ENCODE results near the gene SIDT2.

SIDT2 gene

DNA sequence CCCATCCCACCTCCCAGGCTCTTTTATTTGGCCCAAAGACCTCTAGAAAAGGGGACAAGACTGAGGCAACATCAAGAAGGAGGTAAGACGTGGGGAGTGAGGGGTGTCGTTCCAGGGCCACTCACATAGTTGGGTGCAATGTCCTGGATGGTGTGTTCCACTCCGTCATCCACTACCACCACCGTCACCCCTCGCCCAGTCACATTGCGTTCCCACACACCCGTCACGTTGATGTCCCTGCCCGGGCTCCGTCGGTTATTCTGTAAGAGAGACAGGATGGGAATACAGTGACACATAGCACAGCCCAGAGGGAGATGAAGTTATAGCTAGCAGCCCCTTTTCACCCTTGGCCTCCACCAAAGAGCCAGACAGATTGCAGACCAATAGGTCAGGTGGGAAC, 49.5 kb downstream of the SIDT2 start:
- no peak overlapping the region for H3K4me3 ChIP-seq (ENCODE audit: low read length)
- no peak overlapping the region for H3K27ac ChIP-seq (ENCODE audit: low read depth, low read length)
- H3K36me3 ChIP-seq (ENCODE audit: insufficient read depth, low read length), result peaks cover 53% of the 10 kb centered on the region
- no peak overlapping the region for H3K9ac ChIP-seq (ENCODE audit: low read depth, low read length)
- 94% methylated on average over 11 of the region's 11 CpGs for WGBS
- no peaks in the 10 kb centered on the region for H3K9me3 ChIP-seq (ENCODE audit: insufficient read depth, low read depth, low read length)
- H3K4me1 ChIP-seq (ENCODE audit: insufficient read depth, low read length), result peaks cover 8% of the 10 kb centered on the region
- no peaks in the 10 kb centered on the region for H3K27me3 ChIP-seq (ENCODE audit: insufficient read depth, low read length)

DNA sequence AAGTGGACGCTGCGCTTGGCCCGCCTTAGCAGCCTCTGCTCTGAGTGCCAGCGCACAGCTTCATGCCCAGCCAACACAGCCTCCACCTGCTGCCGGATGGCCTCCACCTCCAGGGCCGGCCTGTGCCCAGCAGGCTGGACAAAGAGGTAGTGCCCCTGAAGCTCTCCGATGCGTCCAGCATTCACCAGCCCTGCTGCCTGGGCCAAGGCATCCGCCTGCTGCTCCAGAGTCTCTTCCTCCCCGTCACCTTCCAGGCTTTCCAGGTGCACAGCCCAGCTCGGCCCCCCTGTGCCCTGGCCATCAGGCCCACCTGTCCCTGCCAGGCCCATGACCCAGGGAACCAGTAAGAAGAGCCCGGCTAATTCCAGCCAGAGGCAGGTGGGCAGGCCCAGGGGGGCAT, 50.9 kb downstream of the SIDT2 start:
- H3K9me3 ChIP-seq (ENCODE audit: insufficient read depth, low read depth, low read length), result no peaks in the 10 kb centered on the region
- no peak overlapping the region for H3K9ac ChIP-seq (ENCODE audit: low read depth, low read length)
- 92% methylated on average over 12 of the region's 12 CpGs for WGBS
- peaks cover 16% of the 10 kb centered on the region for H3K4me1 ChIP-seq (ENCODE audit: insufficient read depth, low read length)
- H3K36me3 ChIP-seq (ENCODE audit: insufficient read depth, low read length), result peaks cover 42% of the 10 kb centered on the region
- H3K27me3 ChIP-seq (ENCODE audit: insufficient read depth, low read length), result no peaks in the 10 kb centered on the region
- no peak overlapping the region for H3K27ac ChIP-seq (ENCODE audit: low read depth, low read length)
- no peak overlapping the region for H3K4me3 ChIP-seq (ENCODE audit: low read length)

DNA sequence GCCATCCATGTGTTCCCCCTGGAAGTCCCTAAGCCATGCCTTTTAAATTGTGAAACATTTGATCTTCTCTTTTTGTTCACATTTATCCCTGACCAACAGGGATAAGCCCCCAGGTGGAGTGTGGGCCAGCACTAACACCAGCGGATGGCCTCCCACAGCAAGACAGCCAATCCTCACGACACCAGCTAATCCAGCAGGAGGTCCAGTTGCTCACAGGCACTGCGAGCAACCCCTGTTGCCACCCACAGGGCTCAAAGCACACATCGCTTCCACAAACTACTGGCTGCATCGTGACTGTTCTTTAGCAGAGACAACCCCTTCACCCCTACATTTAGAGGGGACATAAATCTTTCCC, 51.4 kb downstream of the SIDT2 start:
- H3K4me1 ChIP-seq (ENCODE audit: insufficient read depth, low read length), result peaks cover 16% of the 10 kb centered on the region
- H3K36me3 ChIP-seq (ENCODE audit: insufficient read depth, low read length), result peaks cover 45% of the 10 kb centered on the region
- no peak overlapping the region for H3K4me3 ChIP-seq (ENCODE audit: low read length)
- 90% methylated on average over 5 of the region's 5 CpGs for WGBS
- H3K9ac ChIP-seq (ENCODE audit: low read depth, low read length), result no peak overlapping the region
- H3K9me3 ChIP-seq (ENCODE audit: insufficient read depth, low read depth, low read length), result no peaks in the 10 kb centered on the region
- H3K27ac ChIP-seq (ENCODE audit: low read depth, low read length), result no peak overlapping the region
- H3K27me3 ChIP-seq (ENCODE audit: insufficient read depth, low read length), result no peaks in the 10 kb centered on the region

DNA sequence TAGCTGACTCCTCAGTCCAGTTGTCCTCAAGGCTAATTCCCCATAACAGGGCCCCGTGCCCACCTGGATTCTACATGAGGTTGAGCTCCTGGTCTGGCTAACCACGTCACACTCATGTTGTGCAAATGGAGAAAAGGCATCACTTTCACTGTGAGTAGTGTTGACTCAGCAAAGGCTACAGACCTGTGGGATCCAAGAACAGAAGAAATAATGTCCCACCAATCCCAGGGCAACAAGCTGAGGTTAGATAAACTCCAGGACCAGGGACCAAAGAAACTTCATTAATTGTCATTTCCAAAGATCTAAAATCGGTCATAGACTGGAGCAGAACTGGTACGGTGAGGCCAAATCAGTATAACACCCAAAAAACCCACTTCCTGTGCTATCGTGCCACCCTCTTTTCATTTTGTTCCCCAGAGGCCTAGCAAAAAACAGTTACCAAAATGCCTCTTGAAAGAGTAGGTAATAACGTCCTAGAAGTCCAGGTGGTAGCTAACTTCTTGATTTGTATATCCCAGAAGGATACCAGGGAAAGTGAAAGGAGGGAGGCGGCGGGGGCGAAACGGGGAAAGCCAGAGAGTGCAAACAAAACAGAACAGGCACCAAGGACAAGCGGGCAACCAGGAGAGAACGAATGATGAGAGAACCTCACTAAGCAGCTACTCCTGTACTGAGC, 51.9 kb downstream of the SIDT2 start:
- Histone ChIP-seq H3K9ac (ENCODE audit: low read depth, low read length) (peak overlapping the region; percentile 81; the same call in 1 of the 2 replicates), H3K4me1 (ENCODE audit: insufficient read depth, low read length) (peaks cover 16% of the 10 kb centered on the region), H3K9me3 (ENCODE audit: insufficient read depth, low read depth, low read length) (no peaks in the 10 kb centered on the region), H3K4me3 (ENCODE audit: low read length) (peak overlapping the region; percentile 99; the same call in 1 of the 2 replicates), H3K27me3 (ENCODE audit: insufficient read depth, low read length) (no peaks in the 10 kb centered on the region), H3K27ac (ENCODE audit: low read depth, low read length) (no peak overlapping the region), H3K36me3 (ENCODE audit: insufficient read depth, low read length) (peaks cover 43% of the 10 kb centered on the region)
- WGBS, result 86% methylated on average over 12 of the region's 12 CpGs

DNA sequence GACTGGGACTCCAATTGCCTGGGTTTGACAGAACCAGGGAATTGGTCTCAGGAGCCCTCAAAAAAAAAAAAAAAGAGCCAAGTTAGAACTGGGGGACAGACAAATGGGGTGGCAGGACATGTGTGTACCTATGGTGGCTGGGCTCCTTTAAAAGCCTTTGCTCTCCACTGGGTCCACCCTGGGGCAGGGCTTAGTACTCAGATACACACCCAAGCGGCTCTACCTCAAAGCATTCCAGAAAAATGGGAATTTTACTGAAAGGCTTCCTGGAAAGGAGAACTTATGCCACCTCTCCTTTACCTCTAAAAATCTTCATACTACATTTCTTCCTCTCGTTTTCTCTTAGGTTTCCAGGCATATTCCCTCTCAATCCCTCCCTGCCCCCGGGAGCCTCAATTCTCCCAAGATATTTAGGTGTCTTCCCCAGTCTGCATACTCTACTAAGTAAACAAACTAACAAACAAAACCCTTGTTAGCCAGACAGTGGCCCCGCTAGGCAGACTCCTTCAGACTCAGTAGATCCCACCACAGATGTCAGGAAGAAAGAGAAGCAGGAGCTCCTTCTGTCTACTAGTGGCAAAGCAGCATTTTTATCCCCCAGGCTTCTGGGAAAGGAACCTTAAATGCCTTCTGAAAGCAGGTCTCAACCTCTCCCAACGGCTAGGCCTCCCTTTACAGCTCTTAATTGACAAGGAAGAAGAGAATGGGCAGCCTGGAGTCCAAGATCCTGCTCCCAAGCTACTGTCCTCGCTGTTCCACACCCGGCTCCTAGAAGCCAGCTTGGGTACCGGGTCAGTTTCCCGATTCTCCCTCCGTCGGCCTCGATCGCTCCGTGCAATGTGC, 52.7 kb downstream of the SIDT2 start:
- Histone ChIP-seq H3K4me1 (ENCODE audit: insufficient read depth, low read length) (peaks cover 16% of the 10 kb centered on the region), H3K9ac (ENCODE audit: low read depth, low read length) (peak overlapping the region; percentile 81), H3K27me3 (ENCODE audit: insufficient read depth, low read length) (no peaks in the 10 kb centered on the region), H3K9me3 (ENCODE audit: insufficient read depth, low read depth, low read length) (no peaks in the 10 kb centered on the region), H3K27ac (ENCODE audit: low read depth, low read length) (peak overlapping the region; percentile 31; the same call in 1 of the 2 replicates), H3K36me3 (ENCODE audit: insufficient read depth, low read length) (peaks cover 39% of the 10 kb centered on the region), H3K4me3 (ENCODE audit: low read length) (peak overlapping the region; percentile 99)
- WGBS, result 15% methylated on average over 14 of the region's 14 CpGs

DNA sequence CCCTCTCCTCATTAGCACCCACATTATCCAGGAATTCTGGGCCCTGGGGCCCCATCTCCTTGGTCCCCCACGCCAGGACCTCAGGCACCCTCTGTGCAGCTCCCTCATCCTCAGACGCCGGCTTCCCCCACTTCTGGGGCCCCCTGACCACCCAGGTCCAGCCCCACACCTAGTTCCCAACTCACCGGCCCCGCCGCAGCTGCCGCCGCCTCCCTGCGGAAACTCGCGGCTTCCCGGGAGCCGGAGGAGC, 53.2 kb downstream of the SIDT2 start, which contains the start of gene PCSK7:
PCSK7 (minus strand) TSS at position 232 of the 250 bp plus-strand sequence. CDS start 2,229 bp downstream, outside the sequence.
- 0% methylated on average over 13 of the region's 13 CpGs for WGBS
- H3K27me3 ChIP-seq (ENCODE audit: insufficient read depth, low read length), result no peaks in the 10 kb centered on the region
- H3K9me3 ChIP-seq (ENCODE audit: insufficient read depth, low read depth, low read length), result no peaks in the 10 kb centered on the region
- peak within 1 kb of the TSS; percentile 86 for H3K9ac ChIP-seq (ENCODE audit: low read depth, low read length)
- peak within 1 kb of the TSS; percentile 73; the same call in 1 of the 2 replicates for H3K27ac ChIP-seq (ENCODE audit: low read depth, low read length)
- H3K4me3 ChIP-seq (ENCODE audit: low read length), result peak within 1 kb of the TSS; percentile 99
- peaks cover 16% of the 10 kb centered on the region for H3K4me1 ChIP-seq (ENCODE audit: insufficient read depth, low read length)
- peaks cover 42% of the 10 kb centered on the region for H3K36me3 ChIP-seq (ENCODE audit: insufficient read depth, low read length)

DNA sequence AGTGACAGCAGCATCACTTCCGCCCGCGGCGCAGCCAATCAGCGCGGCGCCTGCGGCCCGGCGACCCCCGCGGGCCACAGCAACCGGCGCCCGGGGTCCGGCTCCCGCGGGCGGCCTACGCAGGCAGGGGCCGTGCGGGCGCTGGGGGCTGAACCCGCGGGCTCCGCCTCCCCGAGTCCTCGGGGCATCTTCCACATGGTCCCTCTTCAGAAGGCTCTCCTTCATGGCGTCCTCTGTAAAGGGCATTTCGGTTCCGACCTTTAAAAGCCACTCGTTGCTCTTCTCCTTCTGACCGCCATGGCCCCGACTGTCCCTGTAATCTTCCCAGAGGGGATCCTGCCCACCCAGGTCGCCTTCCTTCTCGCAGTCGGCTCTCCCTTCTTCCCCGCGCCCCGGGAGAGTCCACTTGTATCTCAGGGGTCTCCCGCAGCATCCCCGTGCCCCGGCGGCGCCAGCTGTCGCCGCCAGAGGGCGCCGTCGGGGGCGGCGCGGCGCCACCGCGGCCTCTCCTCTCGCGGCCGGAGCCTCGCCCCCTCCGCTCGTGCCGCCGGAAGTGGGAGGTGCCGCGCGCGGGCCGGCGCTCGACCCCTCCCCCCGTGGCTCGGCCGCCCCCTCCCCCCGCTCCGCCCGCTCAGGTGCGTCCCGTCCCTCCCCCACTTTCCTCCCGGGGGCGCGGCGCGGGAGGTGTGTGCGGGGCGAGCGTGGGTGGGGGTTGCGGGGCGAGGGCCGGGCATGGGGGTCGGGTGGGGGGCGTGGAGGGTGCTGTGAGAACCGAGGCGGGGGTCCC, 53.7 kb downstream of the SIDT2 start, which contains the start of gene RNF214:
RNF214 (plus strand) TSS at position 580 of the 787 bp plus-strand sequence. CDS start 1,602 bp downstream, outside the sequence.
- peak within 1 kb of the TSS; percentile 99 for H3K4me3 ChIP-seq (ENCODE audit: low read length)
- H3K27ac ChIP-seq (ENCODE audit: low read depth, low read length), result peak within 1 kb of the TSS; percentile 73; the same call in 1 of the 2 replicates
- peaks cover 16% of the 10 kb centered on the region for H3K4me1 ChIP-seq (ENCODE audit: insufficient read depth, low read length)
- under 1% methylated on average over 64 of the region's 94 CpGs for WGBS
- H3K9ac ChIP-seq (ENCODE audit: low read depth, low read length), result peak within 1 kb of the TSS; percentile 86
- H3K36me3 ChIP-seq (ENCODE audit: insufficient read depth, low read length), result peaks cover 38% of the 10 kb centered on the region
- no peaks in the 10 kb centered on the region for H3K9me3 ChIP-seq (ENCODE audit: insufficient read depth, low read depth, low read length)
- no peaks in the 10 kb centered on the region for H3K27me3 ChIP-seq (ENCODE audit: insufficient read depth, low read length)

DNA sequence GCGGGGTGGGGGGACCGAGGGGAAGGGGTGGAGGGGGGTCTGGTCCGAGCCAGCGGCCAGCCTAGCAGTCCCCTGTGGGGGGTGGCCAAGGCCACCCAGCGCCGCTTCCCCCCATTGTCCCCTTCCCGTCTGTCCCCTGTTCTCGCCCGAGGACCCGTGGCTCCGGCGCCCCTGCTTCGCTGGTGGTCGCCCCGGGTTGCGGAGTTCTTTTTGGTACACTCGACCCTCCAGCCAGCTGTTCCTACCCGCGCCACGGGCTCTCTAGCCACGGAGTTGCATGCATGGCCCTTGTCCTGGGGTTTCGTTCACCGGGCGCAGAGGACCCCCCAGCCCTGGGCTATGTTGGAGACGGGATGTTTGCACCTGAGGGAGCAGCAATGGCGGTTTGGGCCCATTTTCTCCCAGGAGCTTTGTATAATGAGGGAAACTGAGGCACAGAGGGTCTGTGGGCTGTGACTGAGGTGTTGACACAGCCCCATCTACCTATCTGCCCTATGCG, 54.4 kb downstream of the SIDT2 start:
- Histone ChIP-seq H3K27ac (ENCODE audit: low read depth, low read length) (peak overlapping the region; percentile 53; the same call in 1 of the 2 replicates), H3K27me3 (ENCODE audit: insufficient read depth, low read length) (no peaks in the 10 kb centered on the region), H3K36me3 (ENCODE audit: insufficient read depth, low read length) (peaks cover 34% of the 10 kb centered on the region), H3K4me3 (ENCODE audit: low read length) (peak overlapping the region; percentile 88), H3K9me3 (ENCODE audit: insufficient read depth, low read depth, low read length) (no peaks in the 10 kb centered on the region), H3K4me1 (ENCODE audit: insufficient read depth, low read length) (peaks cover 16% of the 10 kb centered on the region), H3K9ac (ENCODE audit: low read depth, low read length) (peak overlapping the region; percentile 86)
- WGBS, result under 1% methylated on average over 24 of the region's 27 CpGs

DNA sequence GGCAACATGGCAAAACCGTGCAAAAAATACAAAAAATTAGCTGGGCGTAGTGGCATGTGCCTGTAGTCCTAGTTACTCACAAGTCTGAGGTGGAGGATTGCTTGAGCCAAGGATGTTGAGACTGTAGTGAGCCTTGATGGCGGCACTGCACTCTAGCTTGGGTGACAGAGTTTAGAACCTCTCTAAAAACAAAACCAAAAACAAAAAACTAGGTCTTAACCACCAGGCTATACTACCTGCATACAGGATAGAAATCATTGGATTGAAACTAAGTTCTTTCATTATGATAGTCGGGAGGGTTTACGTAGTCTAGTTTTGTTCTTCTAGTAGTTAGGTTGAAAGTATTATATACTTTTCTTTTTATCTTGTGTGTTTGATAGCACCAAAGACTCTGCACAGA, 59.7 kb downstream of the SIDT2 start:
- Histone ChIP-seq H3K9me3 (ENCODE audit: insufficient read depth, low read depth, low read length) (no peaks in the 10 kb centered on the region), H3K4me1 (ENCODE audit: insufficient read depth, low read length) (peaks cover 7% of the 10 kb centered on the region; the same call in 1 of the 2 replicates), H3K27me3 (ENCODE audit: insufficient read depth, low read length) (no peaks in the 10 kb centered on the region), H3K36me3 (ENCODE audit: insufficient read depth, low read length) (peaks cover 55% of the 10 kb centered on the region), H3K9ac (ENCODE audit: low read depth, low read length) (no peak overlapping the region), H3K4me3 (ENCODE audit: low read length) (no peak overlapping the region), H3K27ac (ENCODE audit: low read depth, low read length) (no peak overlapping the region)
- WGBS, result 97% methylated on average over 4 of the region's 5 CpGs

DNA sequence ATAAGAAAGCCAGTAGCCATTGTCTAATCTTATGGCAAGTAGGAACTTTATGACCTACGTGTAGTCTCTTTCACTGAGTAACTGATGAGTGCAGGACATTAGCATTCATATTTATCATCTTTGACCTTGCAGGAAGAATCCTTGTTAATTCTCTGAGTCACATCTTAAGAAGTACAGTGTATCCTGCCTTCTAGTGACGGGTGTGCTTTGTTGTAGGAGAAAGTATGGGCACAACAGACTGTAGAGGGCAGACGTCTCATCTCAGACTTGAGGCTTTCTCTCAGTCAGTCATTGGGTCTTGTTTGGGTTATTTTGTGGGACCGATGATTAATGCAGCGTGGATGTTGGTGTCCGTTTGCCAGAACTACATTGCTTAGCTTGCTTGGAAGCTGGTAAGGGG, 60.8 kb downstream of the SIDT2 start:
- no peaks in the 10 kb centered on the region for H3K27me3 ChIP-seq (ENCODE audit: insufficient read depth, low read length)
- no peak overlapping the region for H3K27ac ChIP-seq (ENCODE audit: low read depth, low read length)
- H3K9me3 ChIP-seq (ENCODE audit: insufficient read depth, low read depth, low read length), result no peaks in the 10 kb centered on the region
- H3K36me3 ChIP-seq (ENCODE audit: insufficient read depth, low read length), result peaks cover 65% of the 10 kb centered on the region
- H3K4me3 ChIP-seq (ENCODE audit: low read length), result no peak overlapping the region
- H3K9ac ChIP-seq (ENCODE audit: low read depth, low read length), result no peak overlapping the region
- 89% methylated on average over 6 of the region's 6 CpGs for WGBS
- H3K4me1 ChIP-seq (ENCODE audit: insufficient read depth, low read length), result no peaks in the 10 kb centered on the region

Measured in HUES64 (cell line).